GM12874 (cell line): ENCODE measurements around the gene UBE2E2.

ENCODE experiments used
- TF ChIP-seq, protein P1 (sequence below): IDR thresholded peaks from 2 replicates; pipeline ENCODE4 v1.5.1; 2011; ENCODE audit warnings: low read depth, mild to moderate bottlenecking, control low read depth, low read length, moderate library complexity; ENCODE audit not compliant: insufficient read depth

The UBE2E2 gene

DNA sequence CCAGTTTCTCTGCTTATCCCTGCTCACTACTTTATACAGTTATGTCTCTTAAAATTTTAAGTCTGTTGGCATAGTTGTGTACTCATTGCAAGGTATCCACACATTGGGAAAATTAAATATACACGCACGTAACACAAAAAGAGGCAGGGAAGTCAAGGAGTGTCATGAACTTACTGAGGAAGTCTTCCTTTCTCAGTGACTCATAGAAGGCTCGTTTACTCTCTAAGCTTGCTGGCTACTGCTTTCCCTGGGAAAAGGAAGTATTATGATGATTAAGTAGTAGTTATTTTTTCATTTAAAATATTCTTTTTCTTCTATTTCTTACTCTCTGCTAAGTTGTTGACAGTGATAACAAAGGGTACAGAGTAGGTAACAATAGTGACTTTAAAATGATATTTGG, 287.3 kb downstream of the UBE2E2 start:
- TF ChIP-seq, protein P1, sequence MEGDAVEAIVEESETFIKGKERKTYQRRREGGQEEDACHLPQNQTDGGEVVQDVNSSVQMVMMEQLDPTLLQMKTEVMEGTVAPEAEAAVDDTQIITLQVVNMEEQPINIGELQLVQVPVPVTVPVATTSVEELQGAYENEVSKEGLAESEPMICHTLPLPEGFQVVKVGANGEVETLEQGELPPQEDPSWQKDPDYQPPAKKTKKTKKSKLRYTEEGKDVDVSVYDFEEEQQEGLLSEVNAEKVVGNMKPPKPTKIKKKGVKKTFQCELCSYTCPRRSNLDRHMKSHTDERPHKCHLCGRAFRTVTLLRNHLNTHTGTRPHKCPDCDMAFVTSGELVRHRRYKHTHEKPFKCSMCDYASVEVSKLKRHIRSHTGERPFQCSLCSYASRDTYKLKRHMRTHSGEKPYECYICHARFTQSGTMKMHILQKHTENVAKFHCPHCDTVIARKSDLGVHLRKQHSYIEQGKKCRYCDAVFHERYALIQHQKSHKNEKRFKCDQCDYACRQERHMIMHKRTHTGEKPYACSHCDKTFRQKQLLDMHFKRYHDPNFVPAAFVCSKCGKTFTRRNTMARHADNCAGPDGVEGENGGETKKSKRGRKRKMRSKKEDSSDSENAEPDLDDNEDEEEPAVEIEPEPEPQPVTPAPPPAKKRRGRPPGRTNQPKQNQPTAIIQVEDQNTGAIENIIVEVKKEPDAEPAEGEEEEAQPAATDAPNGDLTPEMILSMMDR = no peak

DNA sequence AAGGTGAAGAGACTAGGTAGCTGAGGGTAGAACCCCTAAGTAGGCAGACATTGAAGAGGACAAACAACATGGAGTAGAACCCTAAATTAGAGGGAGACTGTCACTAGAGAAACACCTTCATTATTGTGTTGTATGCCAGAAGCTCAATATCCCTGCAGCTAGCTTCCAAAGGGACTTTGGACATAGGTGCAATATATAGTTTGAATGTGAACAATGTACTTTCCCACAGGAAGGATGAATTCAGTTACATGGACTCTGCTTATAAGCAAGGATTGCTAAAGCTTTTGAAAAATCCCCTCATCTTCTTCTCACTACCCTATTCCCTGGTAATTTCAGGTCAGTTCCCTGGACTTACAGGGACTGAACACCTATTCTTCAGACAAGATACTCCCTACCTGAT, 288.9 kb downstream of the UBE2E2 start:
- TF ChIP-seq, protein P1 = no peak

DNA sequence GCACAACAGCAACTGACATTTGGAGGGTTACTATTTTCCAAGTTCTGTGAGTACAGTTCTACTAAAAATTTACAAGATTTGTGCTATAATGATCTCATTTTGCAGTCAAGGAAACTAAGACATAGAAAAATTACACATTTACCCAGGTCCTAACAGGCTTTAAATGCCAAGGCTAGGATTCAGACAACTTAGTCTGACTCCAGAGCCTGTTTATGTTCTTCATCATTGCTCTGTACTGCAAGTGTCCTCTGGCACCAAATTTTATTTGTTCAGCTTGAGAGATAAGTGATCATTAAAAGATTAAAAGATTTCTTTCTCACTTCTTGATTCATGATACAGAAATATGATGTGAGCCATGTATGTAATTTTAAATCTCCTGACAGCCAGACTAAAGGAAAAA, 290.8 kb downstream of the UBE2E2 start:
- TF ChIP-seq, protein P1 = no peak

DNA sequence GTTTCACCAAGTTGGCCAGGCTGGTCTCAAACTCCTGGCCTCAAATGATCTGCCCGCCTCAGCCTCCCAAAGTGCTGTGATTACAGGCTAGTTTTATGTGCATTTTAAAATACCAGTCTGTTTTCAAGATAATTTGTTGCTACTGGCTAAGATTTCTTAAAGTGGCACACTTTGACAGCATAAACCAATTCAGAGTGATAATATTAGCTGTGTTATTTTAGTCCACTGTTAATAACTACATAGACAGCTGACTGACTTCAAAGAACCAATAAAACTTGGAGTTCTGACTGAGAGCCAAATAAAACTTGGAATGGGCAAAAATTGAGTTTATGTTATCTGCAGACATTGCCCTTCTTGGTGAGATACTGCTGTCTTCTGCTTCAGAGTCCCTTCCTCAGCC, 291.8 kb downstream of the UBE2E2 start:
- TF ChIP-seq, protein P1 = no peak

DNA sequence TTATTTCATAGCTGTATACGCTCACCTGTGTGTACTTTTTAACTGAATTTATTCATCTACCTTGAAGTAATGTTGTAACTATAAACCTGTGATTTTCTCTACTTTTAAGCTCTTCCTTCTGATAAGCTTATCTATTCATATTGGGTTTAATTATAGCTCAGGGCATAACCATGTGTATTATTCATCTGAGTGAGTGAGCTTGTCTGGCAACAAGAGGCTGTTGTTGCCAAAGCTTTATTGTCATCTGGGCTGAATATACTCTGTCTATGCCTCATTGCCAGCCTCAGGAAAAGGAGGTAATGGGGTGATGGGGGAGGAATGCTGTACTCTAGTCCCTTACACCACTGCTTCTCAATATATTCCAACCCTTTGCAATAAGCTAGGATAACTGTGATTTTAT, 292.4 kb downstream of the UBE2E2 start:
- TF ChIP-seq, protein P1 = no peak

DNA sequence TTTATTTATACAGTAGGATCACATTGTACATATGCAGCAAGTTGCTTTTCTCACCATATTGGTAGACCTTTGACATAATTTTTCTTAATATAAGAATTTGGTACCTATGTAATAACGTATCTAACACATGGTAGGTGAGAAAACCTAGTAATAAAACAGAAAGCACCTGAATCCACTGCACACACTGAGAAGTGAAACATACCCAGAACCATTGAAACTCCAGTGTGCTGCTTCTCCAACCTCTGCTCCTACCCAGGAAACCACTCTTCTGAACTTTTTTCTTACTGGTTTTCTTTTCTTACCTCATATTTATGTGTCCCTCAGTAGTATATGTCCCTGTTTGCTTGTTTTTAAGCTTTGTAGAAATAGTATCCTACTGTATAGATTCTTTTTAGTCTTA, 293.0 kb downstream of the UBE2E2 start:
- TF ChIP-seq, protein P1 = no peak

DNA sequence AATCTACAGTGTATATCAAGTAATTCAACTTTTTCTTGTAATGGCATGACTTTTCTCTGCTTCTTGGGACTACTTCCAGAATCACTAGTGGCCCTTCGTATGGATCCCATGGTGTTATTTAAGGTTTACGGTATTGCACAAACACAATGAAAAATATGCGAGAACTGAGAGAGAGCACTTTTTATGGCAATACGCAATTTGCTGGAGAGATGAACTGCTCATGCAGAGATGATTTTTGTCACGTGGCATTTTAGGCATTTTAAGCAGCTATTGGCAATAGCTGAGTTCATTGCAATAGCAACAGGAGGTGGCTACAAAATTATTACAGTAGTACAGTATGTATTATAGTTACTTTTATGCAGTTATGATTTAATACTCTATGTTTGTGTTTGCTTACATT, 294.0 kb downstream of the UBE2E2 start:
- TF ChIP-seq, protein P1 = no peak
